ENCODE results near the gene DDOST. TPM values are rescaled to one million over a fixed set of nuclear protein-coding genes. Genes with fewer than 3 reads are reported as not detected.
A peak's percentile ranks its signal among the peaks of the same experiment; 100 is the strongest.

DDOST gene
- total RNA-seq, 2 experiments from 2014 or later = 96.1 to 101 TPM

- peaks cover 20% of the 10 kb centered on the region for H3K36me3 ChIP-seq (ENCODE audit: insufficient read depth, low read length)
- H3K4me3 ChIP-seq (ENCODE audit: low read length) = peak overlapping the region; percentile 99
- intact Hi-C loops (cut with DNase I, micrococcal nuclease) = no loop called here
- Mint-ChIP-seq H3K9me3 (no peaks in the 10 kb centered on the region), H3K4me3 (peak overlapping the region; percentile 97), H3K36me3 (ENCODE audit: low read depth) (peaks cover 41% of the 10 kb centered on the region), H3K27ac (peak overlapping the region; percentile 88), H3K27me3 (no peaks in the 10 kb centered on the region), H3K4me1 (ENCODE audit: low read depth) (peaks cover 45% of the 10 kb centered on the region)
- ATAC-seq (ENCODE audit: poor library complexity) (no peak), DNase-seq (no peak)
- H3K4me1 ChIP-seq (ENCODE audit: insufficient read depth, low read length) = peaks cover 44% of the 10 kb centered on the region
- peak overlapping the region; percentile 46 to 68 for H3K27ac ChIP-seq (ENCODE audit: low read depth in 1 of 2, low read length in 2 of 2)
- no peak for TF ChIP-seq CTCF (IDR thresholded peaks at IDR 0.05)
- ChIA-PET CTCF (interaction anchor here (1.5 to 1.6 kb wide), 2 partner anchors 28 to 35 kb away, joined by 4 to 5 read pairs; no protein-coding TSS in a partner anchor), POLR2A (interaction anchor here (0.7 to 2.4 kb wide), 7 partner anchors 16 to 154 kb away, joined by 3 to 35 read pairs (median 4); partner anchors contain the start of genes HP1BP3, KIF17 and PINK1)
- H3K27me3 ChIP-seq (ENCODE audit: control insufficient read depth in 1 of 2, insufficient read depth in 2 of 2, low read length in 2 of 2) = no peaks in the 10 kb centered on the region
- H3K9me3 ChIP-seq (ENCODE audit: control insufficient read depth in 1 of 2, insufficient read depth in 1 of 2, low read length in 2 of 2) = no peaks in the 10 kb centered on the region
These were observed 924 bp upstream of the DDOST start for GRCh38 chr1:20662110-20662475.

- TF ChIP-seq CTCF (IDR thresholded peaks at IDR 0.05) = no peak
- Histone ChIP-seq H3K4me3 (ENCODE audit: low read length) (peak overlapping the region; percentile 99), H3K27me3 (ENCODE audit: control insufficient read depth in 1 of 2, insufficient read depth in 2 of 2, low read length in 2 of 2) (no peaks in the 10 kb centered on the region), H3K36me3 (ENCODE audit: insufficient read depth, low read length) (peaks cover 33% of the 10 kb centered on the region), H3K9me3 (ENCODE audit: control insufficient read depth in 1 of 2, insufficient read depth in 1 of 2, low read length in 2 of 2) (no peaks in the 10 kb centered on the region), H3K27ac (ENCODE audit: low read depth in 1 of 2, low read length in 2 of 2) (peak overlapping the region; percentile 77 to 84), H3K4me1 (ENCODE audit: insufficient read depth, low read length) (peaks cover 45% of the 10 kb centered on the region)
- peak in 4 of 14 experiments; percentile 5 to 69 (median 38) for DNase-seq
- ChIA-PET CTCF (interaction anchor here (0.6 to 1.6 kb wide), 5 partner anchors 11 to 128 kb away, joined by 4 to 6 read pairs (median 4); no protein-coding TSS in a partner anchor), POLR2A (interaction anchor here (0.6 to 2.4 kb wide), 6 partner anchors 15 to 153 kb away, joined by 3 to 35 read pairs (median 5); partner anchors contain the start of genes HP1BP3, KIF17 and PINK1)
- Mint-ChIP-seq H3K9me3 (no peaks in the 10 kb centered on the region), H3K27ac (peak overlapping the region; percentile 88), H3K36me3 (ENCODE audit: low read depth) (peaks cover 53% of the 10 kb centered on the region), H3K4me1 (ENCODE audit: low read depth) (peaks cover 51% of the 10 kb centered on the region), H3K27me3 (no peaks in the 10 kb centered on the region), H3K4me3 (peak overlapping the region; percentile 97)
- intact Hi-C loops (cut with DNase I, micrococcal nuclease) = loop anchor here in 1 of 2 experiments (2.0 kb wide), 1 partner anchor 126 kb away; the partner anchor contains the start of gene HP1BP3
- ATAC-seq (ENCODE audit: poor library complexity) = peak; percentile 3
These were observed 342 bp downstream of the DDOST start for GRCh38 chr1:20660847-20661206.

- H3K4me3 Mint-ChIP-seq = peak overlapping the region; percentile 97
- Histone ChIP-seq H3K36me3 (ENCODE audit: insufficient read depth, low read length) (peaks cover 38% of the 10 kb centered on the region), H3K27ac (ENCODE audit: low read depth in 1 of 2, low read length in 2 of 2) (peak overlapping the region; percentile 77 to 84), H3K4me3 (ENCODE audit: low read length) (peak overlapping the region; percentile 99), H3K27me3 (ENCODE audit: control insufficient read depth in 1 of 2, insufficient read depth in 2 of 2, low read length in 2 of 2) (no peaks in the 10 kb centered on the region), H3K4me1 (ENCODE audit: insufficient read depth, low read length) (peaks cover 45% of the 10 kb centered on the region), H3K9me3 (ENCODE audit: control insufficient read depth in 1 of 2, insufficient read depth in 1 of 2, low read length in 2 of 2) (no peaks in the 10 kb centered on the region)
- no peak for DNase-seq
- no peaks in the 10 kb centered on the region for H3K9me3 Mint-ChIP-seq
- no peak for TF ChIP-seq CTCF (IDR thresholded peaks at IDR 0.05)
- intact Hi-C loops (cut with DNase I, micrococcal nuclease) = loop anchor here in 1 of 2 experiments (2.0 kb wide), 1 partner anchor 126 kb away; the partner anchor contains the start of gene HP1BP3
- ChIA-PET POLR2A (interaction anchor here (0.6 to 2.4 kb wide), 3 partner anchors 14 to 27 kb away, joined by 3 to 35 read pairs (median 6); partner anchors contain the start of gene PINK1), CTCF (interaction anchor here (1.5 to 1.6 kb wide), 3 partner anchors 27 to 36 kb away, joined by 4 to 6 read pairs (median 5); no protein-coding TSS in a partner anchor)
- H3K27ac Mint-ChIP-seq = peak overlapping the region; percentile 88
- H3K27me3 Mint-ChIP-seq = no peaks in the 10 kb centered on the region
- H3K36me3 Mint-ChIP-seq (ENCODE audit: low read depth) = peaks cover 58% of the 10 kb centered on the region
- peaks cover 51% of the 10 kb centered on the region for H3K4me1 Mint-ChIP-seq (ENCODE audit: low read depth)
- ATAC-seq (ENCODE audit: poor library complexity) = no peak
These were observed 806 bp downstream of the DDOST start for GRCh38 chr1:20660363-20660762.

Data from CD4-positive, alpha-beta T cell (primary cell).